Peyer's patch (tissue), 4 donors: ENCODE measurements around the gene TGFBR2.

ENCODE experiments used
- CTCF ChIP-seq, 6 experiments: fragments of 450-650 bp in 4 of 6; fragments of 200-600 bp in 2 of 6; sonication (generic) in 1 of 6; IDR thresholded peaks; one replicate each; pipeline ENCODE4 v1.5.1; 2017 to 2019; ENCODE audit warnings: antibody characterized with exemption in 6 of 6, mild to moderate bottlenecking in 3 of 6, moderate library complexity in 1 of 6
- POLR2A ChIP-seq, 2 donors: fragments of 450-650 bp; IDR thresholded peaks; one replicate each; pipeline ENCODE4 v1.5.1; 2017; ENCODE audit warnings: antibody characterized with exemption in 2 of 2, mild to moderate bottlenecking in 2 of 2, moderate library complexity in 2 of 2

- TF ChIP-seq POLR2A (IDR thresholded peaks at IDR 0.05) (no peak), CTCF (IDR thresholded peaks at IDR 0.05) (no peak)
These were observed 22.4 kb upstream of the TGFBR2 start for GRCh38 chr3:30583973-30584372.
